AG08395 (cell line): Measurements from ENCODE around the gene OR5K4.
"Not testable (repeated sequence)": the region's sequence is repeated elsewhere in the genome, so short reads cannot be mapped to it uniquely, and the experiment has no call there.

ENCODE experiments used
- DNase-seq: peaks from one replicate; pipeline ENCODE4 v3.0.0; 2012; ENCODE audit warnings: mixed read lengths, low spot score

Gene OR5K4

DNA sequence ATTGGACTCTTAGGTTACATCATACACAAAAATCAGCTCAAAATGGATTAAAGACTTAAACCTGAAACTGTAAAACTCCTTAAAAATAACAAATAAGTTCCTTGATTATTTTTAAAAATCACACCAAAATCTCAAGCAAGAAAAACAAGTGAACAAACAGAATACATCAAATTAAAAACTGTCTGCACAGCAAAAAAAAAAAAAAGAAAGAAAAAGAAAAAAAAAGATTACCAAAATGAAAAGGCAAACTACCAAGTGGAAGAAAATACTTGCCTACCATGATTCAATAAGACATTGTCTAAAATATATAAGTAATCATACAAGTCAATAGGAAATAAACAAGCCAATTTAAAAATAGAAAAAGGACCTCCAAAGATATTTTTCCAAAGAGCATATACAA, 17.5 kb downstream of the OR5K4 start:
- DNase-seq: no peak

DNA sequence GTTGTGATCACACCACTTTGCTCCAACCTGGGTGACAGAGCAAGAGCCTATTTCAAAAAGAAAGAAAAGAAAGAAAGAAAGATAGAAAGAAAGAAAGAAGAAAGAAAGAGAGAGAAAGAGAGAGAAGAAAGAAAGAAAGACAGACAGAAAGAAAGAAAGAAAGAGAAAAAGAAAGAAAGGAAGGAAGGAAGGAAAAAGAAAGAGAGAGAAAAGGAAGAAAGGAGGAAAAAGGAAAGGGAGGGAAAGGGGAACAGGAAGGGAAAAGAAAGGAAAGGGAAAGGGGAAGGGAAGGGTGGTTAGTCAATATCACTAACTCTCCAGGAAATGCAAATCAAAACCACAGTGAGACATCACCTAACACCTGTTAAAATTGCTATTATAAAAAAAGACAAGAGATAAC, 18.2 kb downstream of the OR5K4 start:
- no peak for DNase-seq

GRCh38 chr3:98372445-98372844, 18.8 kb downstream of the OR5K4 start:
- DNase-seq: no peak

GRCh38 chr3:98376631-98377030, 23.0 kb downstream of the OR5K4 start:
- no peak for DNase-seq

- no peak for DNase-seq
Observed at GRCh38 chr3:98388147-98388546, 34.5 kb downstream of the OR5K4 start.

DNA sequence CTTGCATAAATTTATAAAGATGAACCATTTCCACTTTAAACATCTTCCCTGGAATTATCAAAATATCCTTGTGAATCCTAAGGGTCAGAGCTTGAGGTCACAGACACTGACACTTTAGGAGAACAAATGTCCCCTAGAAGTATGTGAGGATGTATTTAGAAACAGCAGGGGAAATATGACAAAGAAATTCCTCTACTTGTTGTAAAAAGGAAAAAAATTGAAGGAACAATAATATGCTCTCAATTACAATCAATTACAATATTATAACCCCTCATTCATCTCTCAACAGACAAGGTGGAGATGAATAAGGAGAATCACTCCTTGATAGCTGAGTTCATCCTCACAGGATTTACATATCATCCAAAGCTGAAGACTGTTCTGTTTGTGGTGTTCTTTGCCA, 36.7 kb downstream of the OR5K4 start, which contains the start of gene OR5K3:
TSS of gene OR5K3 (plus strand) at position 301 of the 400 bp plus-strand sequence. CDS start at position 301, 0 bp downstream.
- no peak for DNase-seq

DNA sequence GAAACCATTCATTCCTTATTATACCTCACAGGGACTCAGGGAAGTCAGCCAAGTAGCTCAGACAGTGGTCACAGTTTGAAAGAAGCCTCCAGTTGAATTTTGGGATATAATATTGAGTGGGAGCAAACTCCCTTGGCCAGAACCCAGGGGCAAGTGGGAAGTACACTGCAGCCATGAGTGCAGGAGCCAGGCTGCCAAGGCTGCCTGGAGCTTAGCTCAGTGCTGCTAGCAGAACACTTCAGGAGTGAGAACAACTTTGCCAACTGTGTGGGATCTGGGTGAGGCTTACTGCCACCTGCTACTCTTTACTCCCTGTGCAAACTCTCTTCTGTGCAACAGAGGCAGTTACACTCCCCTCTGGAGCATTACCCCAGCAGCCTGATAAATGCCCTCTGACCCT, 41.4 kb downstream of the OR5K4 start:
- DNase-seq: no peak

- DNase-seq: not testable (repeated sequence)
Observed at GRCh38 chr3:98396482-98396881, 42.8 kb downstream of the OR5K4 start.

DNA sequence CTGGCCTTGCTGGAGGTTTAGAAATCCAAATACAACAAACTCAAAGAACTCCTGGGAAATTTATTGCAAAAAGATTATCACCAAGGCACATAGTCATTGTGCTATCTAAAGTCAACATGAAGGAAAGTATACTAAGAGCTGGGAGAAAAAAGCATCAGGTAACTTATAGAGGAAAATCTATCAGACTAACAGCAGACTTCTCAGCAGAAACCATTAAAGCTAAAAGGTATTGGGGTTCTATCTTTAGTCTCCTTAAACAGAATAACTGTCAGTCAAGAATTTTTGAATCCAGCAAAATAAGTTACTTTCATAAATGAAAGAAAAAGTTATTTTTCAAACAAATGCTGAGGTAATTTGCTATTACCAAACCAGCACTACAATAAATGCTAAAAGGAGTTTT, 44.9 kb downstream of the OR5K4 start:
- DNase-seq: no peak

DNA sequence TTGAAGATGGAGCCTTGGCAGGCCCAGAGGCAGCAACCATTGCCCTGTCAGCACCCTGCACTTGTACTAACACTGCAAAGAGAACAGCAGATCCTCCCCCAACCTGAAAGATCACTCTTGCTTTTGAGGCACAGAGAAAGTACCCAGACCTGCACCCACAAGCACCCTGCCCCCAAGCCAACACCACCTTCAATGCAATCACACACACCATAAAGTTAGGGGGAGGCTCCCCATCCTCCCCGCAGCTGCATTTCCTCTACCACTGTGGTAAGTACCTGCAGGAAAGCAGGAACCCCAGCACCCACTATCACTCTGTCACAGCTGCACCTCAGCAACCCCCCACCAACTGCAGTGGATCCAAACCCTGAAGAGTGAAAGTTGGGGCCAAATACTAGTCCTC, 48.9 kb downstream of the OR5K4 start:
- no peak for DNase-seq

DNA sequence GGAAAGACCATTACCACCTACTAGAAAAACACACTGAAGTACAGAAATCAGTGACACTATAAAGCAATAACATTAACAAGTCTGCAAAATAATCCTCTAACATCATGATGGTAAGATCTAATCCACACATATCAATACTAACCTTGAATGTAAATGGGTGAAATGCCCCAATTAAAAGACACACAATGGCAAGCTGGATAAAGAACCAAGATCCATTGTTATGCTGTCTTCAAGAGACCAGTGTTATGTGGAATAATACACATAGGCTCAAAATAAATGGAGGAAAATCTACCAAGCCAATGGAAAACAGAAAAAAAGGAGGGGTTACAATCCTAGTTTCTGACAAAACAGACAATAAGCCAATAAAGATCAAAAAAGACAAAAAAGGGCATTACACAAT, 50.4 kb downstream of the OR5K4 start:
- DNase-seq: no peak
